Stimulated activated naive CD8-positive, alpha-beta T cell treated with anti-CD3 and anti-CD28 coated beads, Interleukin-15, amount 100 ng/mL, for 72 hours (primary cell): ENCODE measurements around the gene ALG2.
"Not testable (repeated sequence)": the region's sequence is repeated elsewhere in the genome, so short reads cannot be mapped to it uniquely, and the experiment has no call there.

Source experiments
- ATAC-seq: fragments of 150-1000 bp; cut with Tn5 transposase; 2 replicates; pipeline ENCODE4 v1.10.0; 2021; ENCODE audit warnings: mild to moderate bottlenecking, moderate library complexity
- DNase-seq, 2 donors: peaks; one replicate each; pipeline ENCODE4 v3.0.0; 2021 to 2022
- H3K27ac Mint-ChIP-seq, 2 donors: one replicate each; pipeline ENCODE4 v1.8.0; 2022; ENCODE audit warnings: mild to moderate bottlenecking in 2 of 2, mixed read lengths in 2 of 2, moderate library complexity in 2 of 2
- H3K27me3 Mint-ChIP-seq: one replicate; pipeline ENCODE4 v1.8.0; 2022; ENCODE audit warnings: mixed read lengths
- H3K4me1 Mint-ChIP-seq: one replicate; pipeline ENCODE4 v1.8.0; 2022; ENCODE audit warnings: mild to moderate bottlenecking, mixed read lengths
- H3K4me3 Mint-ChIP-seq, 2 donors: one replicate each; pipeline ENCODE4 v1.8.0; 2022; ENCODE audit warnings: mild to moderate bottlenecking in 2 of 2, mixed read lengths in 2 of 2, moderate library complexity in 1 of 2
- H3K9me3 Mint-ChIP-seq, 2 donors: one replicate each; pipeline ENCODE4 v1.8.0; 2022; ENCODE audit warnings: mixed read lengths in 2 of 2

Gene ALG2

DNA sequence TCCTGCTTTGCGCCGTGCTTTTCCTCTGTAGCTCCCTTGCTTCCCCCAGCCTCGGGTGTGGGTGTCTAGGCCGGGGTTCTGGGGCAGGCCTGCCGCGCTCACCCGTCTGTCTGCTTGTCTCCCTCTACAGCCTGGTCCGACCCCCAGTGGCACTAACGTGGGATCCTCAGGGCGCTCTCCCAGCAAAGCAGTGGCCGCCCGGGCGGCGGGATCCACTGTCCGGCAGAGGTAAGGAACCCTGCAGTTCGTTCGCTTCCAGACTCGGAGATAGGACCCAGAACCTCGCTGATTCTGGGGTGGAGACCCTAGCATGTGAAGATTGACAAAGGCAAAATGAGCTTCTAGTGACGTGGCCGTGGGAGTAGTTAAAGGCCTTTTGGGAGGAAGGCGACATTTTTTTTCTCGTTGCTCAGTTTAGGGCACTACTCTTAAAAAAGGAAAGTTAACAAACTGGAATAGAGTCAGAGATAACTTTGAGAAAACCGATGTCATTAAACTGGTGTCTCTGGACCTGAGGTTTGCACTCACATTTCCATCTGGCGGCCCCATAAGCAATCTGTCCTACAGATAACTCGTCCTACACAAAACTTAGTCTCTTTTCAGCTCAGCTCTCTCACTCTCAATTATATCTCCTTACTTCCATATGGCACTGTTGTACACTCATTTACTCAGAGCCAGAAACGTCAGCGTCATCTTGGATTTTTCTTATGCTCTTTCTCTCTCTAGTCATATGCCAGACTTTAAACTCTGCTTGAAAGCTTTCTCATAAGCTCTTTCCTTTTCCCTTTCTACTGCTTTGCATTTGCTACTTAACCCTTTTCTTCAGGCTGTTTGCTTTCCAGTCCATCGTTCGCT lies 901 bp upstream of the ALG2 start:
- ATAC-seq (peak; percentile 55), DNase-seq (no peak)
- Mint-ChIP-seq H3K9me3 (no peaks in the 10 kb centered on the region), H3K4me3 (peak overlapping the region; percentile 92 to 95), H3K27me3 (no peaks in the 10 kb centered on the region), H3K27ac (peak overlapping the region; percentile 100), H3K4me1 (peaks cover 66% of the 10 kb centered on the region)

GRCh38 chr9:99221266-99221620 lies 499 bp downstream of the ALG2 start:
- H3K4me3 Mint-ChIP-seq, result peak overlapping the region; percentile 92 to 95
- ATAC-seq (no peak), DNase-seq (no peak)
- peak overlapping the region; percentile 88 to 95 for H3K27ac Mint-ChIP-seq
- H3K27me3 Mint-ChIP-seq, result no peaks in the 10 kb centered on the region
- H3K4me1 Mint-ChIP-seq, result peaks cover 66% of the 10 kb centered on the region
- H3K9me3 Mint-ChIP-seq, result no peaks in the 10 kb centered on the region

DNA sequence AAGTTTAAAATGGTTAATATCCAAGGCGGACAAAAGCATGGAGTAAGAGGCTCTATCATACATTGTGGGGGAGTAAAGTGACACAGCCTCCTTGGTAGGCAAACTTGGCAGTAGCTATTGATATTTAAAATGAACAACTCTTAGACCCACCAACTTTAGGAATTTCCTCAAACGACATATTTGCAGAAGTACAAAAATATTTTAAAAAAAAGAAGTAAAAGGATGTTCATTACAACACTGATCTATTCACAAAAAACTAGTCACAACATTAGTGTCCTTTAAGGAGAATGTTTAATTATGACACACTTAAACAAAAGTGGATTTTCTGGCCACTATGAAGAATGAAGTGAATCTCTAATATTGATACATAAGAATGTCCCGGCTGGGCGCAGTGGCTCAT lies 1.7 kb downstream of the ALG2 start:
- ATAC-seq (no peak), DNase-seq (no peak)
- no peaks in the 10 kb centered on the region for H3K9me3 Mint-ChIP-seq
- H3K27me3 Mint-ChIP-seq, result no peaks in the 10 kb centered on the region
- H3K4me1 Mint-ChIP-seq, result peaks cover 55% of the 10 kb centered on the region
- peak overlapping the region in 1 of 2 donors; percentile 34 for H3K27ac Mint-ChIP-seq
- H3K4me3 Mint-ChIP-seq, result peak overlapping the region; percentile 71 to 75

DNA sequence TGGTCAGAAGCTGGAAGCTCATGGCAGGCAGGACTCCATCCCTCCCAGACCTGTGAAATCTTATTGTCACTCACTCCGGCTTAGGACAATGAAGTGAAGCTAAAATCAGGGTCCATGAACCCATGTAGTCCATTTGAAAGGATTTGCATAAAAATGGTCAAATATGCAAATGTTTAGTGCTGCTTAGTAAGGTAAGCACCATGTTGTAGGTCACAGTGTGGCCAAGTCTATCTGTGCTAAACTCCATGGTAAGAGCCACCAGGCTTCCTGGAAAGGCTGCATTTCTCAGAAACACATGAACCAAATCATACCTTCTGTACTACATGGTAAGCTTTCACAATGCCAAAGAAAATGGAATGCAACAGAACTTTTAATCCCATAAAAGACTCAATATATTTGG lies 5.7 kb downstream of the ALG2 start:
- Mint-ChIP-seq H3K4me3 (no peak overlapping the region), H3K9me3 (peaks cover 0 to 9% of the 10 kb centered on the region in 2 donors), H3K4me1 (peaks cover 31% of the 10 kb centered on the region), H3K27ac (no peak overlapping the region), H3K27me3 (no peaks in the 10 kb centered on the region)
- no peak for DNase-seq
- ATAC-seq, result no peak

DNA sequence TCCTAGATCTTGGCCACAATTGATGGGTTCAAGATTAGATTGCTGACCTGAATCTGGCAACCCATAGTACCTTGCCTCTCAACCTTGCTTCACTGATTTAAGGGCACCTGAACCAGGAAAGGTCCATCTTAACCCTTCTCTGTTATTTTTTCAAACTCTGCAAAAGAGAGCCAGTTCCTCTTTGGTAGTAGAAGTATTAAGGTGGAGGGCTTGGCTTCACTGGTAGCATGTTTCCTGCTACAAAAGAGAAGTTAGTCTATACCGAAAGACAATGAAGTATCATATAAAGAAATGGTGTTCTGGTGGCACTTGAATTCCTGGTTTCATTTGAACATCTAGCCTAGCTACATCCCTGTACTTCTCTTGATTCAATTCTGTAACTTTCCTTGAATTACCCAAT lies 8.5 kb downstream of the ALG2 start:
- Mint-ChIP-seq H3K9me3 (peaks cover 0 to 20% of the 10 kb centered on the region in 2 donors), H3K27me3 (no peaks in the 10 kb centered on the region), H3K27ac (no peak overlapping the region), H3K4me3 (no peak overlapping the region), H3K4me1 (peaks cover 10% of the 10 kb centered on the region)
- DNase-seq, result no peak
- no peak for ATAC-seq

DNA sequence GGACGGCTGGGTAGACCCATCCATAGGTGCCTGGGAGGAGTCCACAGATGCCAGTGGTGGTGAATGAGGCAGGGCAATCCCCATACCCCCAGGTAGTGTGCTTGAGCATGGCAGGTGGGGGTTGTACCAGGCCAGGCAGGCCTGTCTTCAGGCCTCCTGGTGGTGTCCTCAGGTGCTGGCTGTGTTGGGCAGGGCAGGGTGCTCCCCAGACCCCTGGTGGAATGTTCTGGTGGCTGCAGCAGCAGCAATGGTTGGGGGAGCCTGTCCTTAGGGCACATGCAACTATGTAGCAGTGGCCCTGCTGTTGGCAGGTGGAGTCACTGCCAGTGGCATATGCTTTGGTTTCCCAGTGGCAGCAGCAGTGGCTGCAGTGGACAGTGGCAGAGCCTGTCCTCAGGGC lies 10.0 kb downstream of the ALG2 start:
- no peaks in the 10 kb centered on the region for H3K27me3 Mint-ChIP-seq
- ATAC-seq (peak; percentile 60), DNase-seq (no peak)
- peaks cover 4 to 20% of the 10 kb centered on the region in 2 donors for H3K9me3 Mint-ChIP-seq
- no peak overlapping the region for H3K4me3 Mint-ChIP-seq
- no peaks in the 10 kb centered on the region for H3K4me1 Mint-ChIP-seq
- no peak overlapping the region for H3K27ac Mint-ChIP-seq

DNA sequence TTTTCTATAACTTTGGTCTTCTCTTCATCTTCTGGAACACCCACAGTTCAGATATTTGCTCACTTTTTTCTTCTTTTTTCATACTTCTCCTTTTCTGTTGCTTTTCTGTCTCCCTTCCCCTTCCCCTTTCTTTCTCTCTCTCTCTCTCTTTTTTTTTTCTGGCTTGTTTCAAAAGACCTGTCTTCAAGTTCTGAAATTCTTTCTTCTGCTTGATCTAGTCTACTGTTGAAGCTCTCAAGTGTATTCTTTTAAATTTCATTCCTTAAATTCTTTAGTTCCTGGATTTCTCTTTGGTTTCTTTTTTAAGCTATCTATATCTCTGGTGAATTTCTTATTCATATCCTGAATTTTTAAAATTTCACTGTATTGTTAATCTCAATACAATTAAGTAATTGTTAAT lies 11.2 kb downstream of the ALG2 start:
- H3K27ac Mint-ChIP-seq, result no peak overlapping the region
- no peak overlapping the region for H3K4me3 Mint-ChIP-seq
- H3K9me3 Mint-ChIP-seq, result peaks cover 7 to 22% of the 10 kb centered on the region in 2 donors

DNA sequence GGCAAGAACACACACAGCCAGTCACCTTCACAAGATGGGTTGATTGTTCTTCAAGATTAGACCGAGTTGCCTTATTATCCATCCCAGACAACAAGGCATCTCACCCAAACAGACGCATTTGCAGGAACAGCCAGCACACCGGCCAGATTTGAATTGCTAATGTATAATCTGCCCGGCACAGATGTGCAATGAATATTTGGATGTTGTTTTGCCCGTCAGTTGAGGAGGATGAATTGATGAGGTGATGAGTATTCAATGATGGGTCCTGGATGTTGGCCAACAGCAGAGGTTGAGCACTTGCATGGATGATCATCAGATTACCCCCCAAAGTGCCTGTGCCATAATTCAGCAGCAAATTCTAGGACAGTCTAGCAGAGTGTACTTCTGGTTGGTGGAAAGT lies 20.1 kb downstream of the ALG2 start:
- Mint-ChIP-seq H3K9me3 (peaks cover 1 to 5% of the 10 kb centered on the region in 2 donors), H3K27me3 (no peaks in the 10 kb centered on the region), H3K4me1 (peaks cover 3% of the 10 kb centered on the region), H3K4me3 (no peak overlapping the region), H3K27ac (no peak overlapping the region)
- no peak for DNase-seq
- ATAC-seq, result no peak

More for the DNA sequence above, 11.2 kb downstream of the ALG2 start:
- H3K27me3 Mint-ChIP-seq, result no peaks in the 10 kb centered on the region
- DNase-seq, result no peak
- no peak for ATAC-seq
- no peaks in the 10 kb centered on the region for H3K4me1 Mint-ChIP-seq

DNA sequence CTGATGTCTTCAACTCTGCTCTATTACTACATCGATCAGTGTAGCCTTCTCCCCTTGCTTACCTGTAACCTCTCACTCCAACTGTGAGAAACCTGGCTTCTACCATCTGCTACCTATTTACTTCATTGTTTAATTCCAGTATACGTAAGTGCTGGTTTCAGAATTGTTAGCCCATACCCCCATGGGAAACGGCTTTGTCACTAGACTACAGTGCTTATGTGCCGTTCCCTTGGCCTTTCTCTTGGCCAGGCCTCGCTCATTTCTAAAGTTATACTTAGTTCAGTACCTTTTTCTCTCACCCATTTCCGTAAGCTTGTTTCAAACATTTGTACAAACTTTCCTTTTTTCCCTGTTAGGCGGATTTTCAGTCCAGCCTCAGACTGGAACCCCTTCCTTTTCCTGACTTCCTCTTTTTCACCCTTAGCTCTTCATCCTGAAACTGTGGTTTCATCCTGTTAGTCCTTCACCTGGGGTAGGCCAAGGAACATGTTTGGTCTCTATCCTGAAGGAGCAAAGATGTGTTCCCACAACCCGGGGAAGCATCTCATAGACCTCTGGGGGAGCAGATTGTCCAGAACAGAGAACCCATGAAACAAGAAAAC lies 21.7 kb downstream of the ALG2 start:
- no peak overlapping the region for H3K27ac Mint-ChIP-seq
- peaks cover 11% of the 10 kb centered on the region for H3K4me1 Mint-ChIP-seq
- no peaks in the 10 kb centered on the region for H3K9me3 Mint-ChIP-seq
- no peak overlapping the region for H3K4me3 Mint-ChIP-seq
- no peak for DNase-seq
- no peaks in the 10 kb centered on the region for H3K27me3 Mint-ChIP-seq
- ATAC-seq, result no peak

DNA sequence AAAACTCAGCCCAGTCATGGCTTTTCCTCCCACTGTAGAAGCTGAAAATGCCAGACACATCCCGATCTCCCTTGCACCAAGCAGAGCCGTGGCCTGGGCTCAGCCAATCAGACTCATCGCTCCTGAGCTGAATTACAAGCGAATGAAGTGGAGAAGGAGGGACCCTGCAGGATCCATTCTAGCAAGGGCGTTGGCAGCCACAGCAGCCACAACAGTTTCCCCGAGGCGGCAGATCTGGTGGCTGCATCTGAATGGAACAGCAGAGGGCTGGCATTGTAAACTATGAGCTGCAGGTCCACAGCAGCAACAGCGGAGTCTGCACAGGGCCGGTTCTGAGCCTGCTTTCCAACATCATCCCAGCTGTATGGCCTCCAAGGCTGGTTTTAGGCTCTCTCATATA lies 23.8 kb downstream of the ALG2 start:
- no peak overlapping the region for H3K4me3 Mint-ChIP-seq
- H3K27me3 Mint-ChIP-seq, result no peaks in the 10 kb centered on the region
- no peak overlapping the region for H3K27ac Mint-ChIP-seq
- DNase-seq, result no peak
- H3K4me1 Mint-ChIP-seq, result peaks cover 19% of the 10 kb centered on the region
- no peak for ATAC-seq
- H3K9me3 Mint-ChIP-seq, result no peaks in the 10 kb centered on the region

DNA sequence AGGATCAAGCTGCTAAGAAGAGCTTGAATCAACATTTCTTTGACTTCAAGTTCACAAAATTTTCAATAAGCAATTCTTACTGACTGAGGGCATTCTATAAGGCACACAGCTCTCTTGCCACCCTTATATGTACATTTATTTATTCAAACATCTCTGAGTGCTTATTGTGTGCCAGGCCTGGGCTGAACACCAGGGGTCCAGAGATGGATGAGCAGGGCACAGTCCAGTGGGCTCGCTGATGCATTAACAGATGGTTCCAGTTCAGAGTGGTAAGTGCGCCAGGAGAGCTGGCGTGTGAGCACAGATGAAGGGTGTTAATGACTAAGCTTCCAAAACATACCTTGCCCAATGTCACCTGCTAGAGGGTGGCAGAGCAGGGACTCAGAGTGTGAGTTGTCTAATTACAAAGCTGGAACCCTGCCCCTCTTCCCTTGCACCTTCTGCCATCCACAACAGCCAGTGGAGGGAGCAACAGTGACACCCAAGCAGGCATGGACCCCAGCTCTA lies 24.6 kb downstream of the ALG2 start:
- H3K4me1 Mint-ChIP-seq, result peaks cover 22% of the 10 kb centered on the region
- H3K4me3 Mint-ChIP-seq, result no peak overlapping the region
- ATAC-seq (no peak), DNase-seq (no peak)
- H3K27ac Mint-ChIP-seq, result no peak overlapping the region
- H3K9me3 Mint-ChIP-seq, result no peaks in the 10 kb centered on the region
- no peaks in the 10 kb centered on the region for H3K27me3 Mint-ChIP-seq

GRCh38 chr9:99196484-99196883 lies 25.3 kb downstream of the ALG2 start:
- peaks cover 22% of the 10 kb centered on the region for H3K4me1 Mint-ChIP-seq
- H3K9me3 Mint-ChIP-seq, H3K27ac Mint-ChIP-seq, DNase-seq, H3K4me3 Mint-ChIP-seq, ATAC-seq, H3K27me3 Mint-ChIP-seq: not testable (repeated sequence)

GRCh38 chr9:99193466-99193821 lies 28.3 kb downstream of the ALG2 start:
- H3K4me3 Mint-ChIP-seq, result peak overlapping the region in 1 of 2 donors; percentile 30
- no peaks in the 10 kb centered on the region for H3K9me3 Mint-ChIP-seq
- H3K4me1 Mint-ChIP-seq, result peaks cover 22% of the 10 kb centered on the region
- peak overlapping the region in 1 of 2 donors; percentile 52 for H3K27ac Mint-ChIP-seq
- peaks cover 19% of the 10 kb centered on the region for H3K27me3 Mint-ChIP-seq
- DNase-seq (no peak), ATAC-seq (peak; percentile 93)

DNA sequence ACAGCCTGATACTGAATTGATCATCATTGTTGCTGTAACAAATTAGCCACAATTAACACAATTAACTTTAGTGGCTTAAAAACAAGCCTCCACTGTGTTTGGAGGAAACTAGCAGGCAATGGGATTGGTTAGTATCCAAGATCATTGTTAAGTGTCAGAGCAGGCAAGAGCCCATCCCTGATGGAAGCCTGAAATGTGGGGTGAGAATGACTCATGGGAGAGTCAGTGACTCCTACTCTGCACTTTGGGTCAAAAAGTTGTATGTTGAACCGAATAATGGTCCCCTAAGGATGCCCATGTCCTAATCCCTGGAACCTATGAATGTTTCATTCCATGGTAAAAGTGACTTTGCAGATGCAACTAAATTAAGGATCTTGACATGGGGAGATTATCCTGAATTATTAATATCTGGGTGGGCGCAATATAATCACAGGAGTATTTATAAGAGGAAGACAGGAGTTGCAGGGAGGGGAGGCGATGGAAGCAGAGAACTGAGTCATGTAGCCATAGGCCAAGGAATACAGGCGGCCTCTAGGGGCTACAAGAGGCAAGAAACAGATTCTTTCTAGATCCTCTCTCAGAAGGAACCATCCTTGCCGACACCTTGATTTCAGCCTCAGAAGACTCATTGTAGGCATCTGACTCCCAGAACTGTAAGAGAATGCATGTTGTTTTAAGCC lies 28.8 kb downstream of the ALG2 start:
- peaks cover 23% of the 10 kb centered on the region for H3K27me3 Mint-ChIP-seq
- H3K4me3 Mint-ChIP-seq, result peak overlapping the region in 1 of 2 donors; percentile 30
- H3K27ac Mint-ChIP-seq, result peak overlapping the region in 1 of 2 donors; percentile 52
- DNase-seq (no peak), ATAC-seq (peak; percentile 73)
- peaks cover 22% of the 10 kb centered on the region for H3K4me1 Mint-ChIP-seq
- no peaks in the 10 kb centered on the region for H3K9me3 Mint-ChIP-seq

GRCh38 chr9:99190597-99191283 lies 31.0 kb downstream of the ALG2 start:
- DNase-seq (no peak), ATAC-seq (no peak)
- H3K27me3 Mint-ChIP-seq, result peaks cover 23% of the 10 kb centered on the region
- H3K4me3 Mint-ChIP-seq, result no peak overlapping the region
- H3K27ac Mint-ChIP-seq, result peak overlapping the region in 1 of 2 donors; percentile 41
- H3K4me1 Mint-ChIP-seq, result peaks cover 21% of the 10 kb centered on the region
- no peaks in the 10 kb centered on the region for H3K9me3 Mint-ChIP-seq
